Panc1 (cell line): Measurements from ENCODE around the gene ATG14.

ENCODE experiments used
- CTCF ChIP-seq: fragments of 450-650 bp; IDR thresholded peaks from 2 replicates; pipeline ENCODE4 v1.5.1; 2017; ENCODE audit warnings: mild to moderate bottlenecking
- SIN3A ChIP-seq: IDR thresholded peaks from 2 replicates; pipeline ENCODE4 v1.6.1; 2012; ENCODE audit warnings: low read depth, mild to moderate bottlenecking, low read length, moderate library complexity, borderline replicate concordance; ENCODE audit not compliant: insufficient read depth
- TCF7L2 ChIP-seq: IDR thresholded peaks from 2 replicates; pipeline ENCODE4 v1.6.1; 2011; ENCODE audit warnings: mild to moderate bottlenecking, low read depth, low read length, inconsistent platforms
- TF ChIP-seq, protein P1 (sequence below), 2 experiments: IDR thresholded peaks; 2 replicates each; pipeline ENCODE4 v1.6.1; 2011 to 2012; ENCODE audit warnings: low read depth in 2 of 2, control low read depth in 1 of 2, low read length in 1 of 2, mild to moderate bottlenecking in 1 of 2, moderate library complexity in 1 of 2; ENCODE audit not compliant: insufficient read depth in 1 of 2

DNA sequence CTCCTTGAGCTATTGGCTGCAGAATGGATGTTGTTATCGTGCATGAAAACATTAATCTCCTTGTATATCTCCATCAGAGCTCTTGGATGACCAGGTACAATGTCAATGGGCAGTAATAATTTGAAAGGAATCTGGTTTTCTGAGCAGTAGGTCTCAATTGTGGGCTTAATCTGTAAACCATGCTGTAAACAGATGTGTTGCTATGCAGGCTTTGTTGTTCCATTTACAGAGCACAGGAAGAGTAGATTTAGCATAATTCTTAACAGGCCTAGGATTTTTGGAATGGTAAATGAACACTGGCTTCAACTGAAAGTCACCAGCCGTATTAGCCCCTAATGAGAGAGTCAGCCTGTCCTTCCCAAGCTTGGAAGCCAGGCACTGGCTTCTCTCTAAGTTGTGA lies 50.4 kb downstream of the ATG14 start:
- TF ChIP-seq CTCF: no peak
- no peak for TF ChIP-seq TCF7L2
- TF ChIP-seq SIN3A: no peak
- TF ChIP-seq, protein P1, sequence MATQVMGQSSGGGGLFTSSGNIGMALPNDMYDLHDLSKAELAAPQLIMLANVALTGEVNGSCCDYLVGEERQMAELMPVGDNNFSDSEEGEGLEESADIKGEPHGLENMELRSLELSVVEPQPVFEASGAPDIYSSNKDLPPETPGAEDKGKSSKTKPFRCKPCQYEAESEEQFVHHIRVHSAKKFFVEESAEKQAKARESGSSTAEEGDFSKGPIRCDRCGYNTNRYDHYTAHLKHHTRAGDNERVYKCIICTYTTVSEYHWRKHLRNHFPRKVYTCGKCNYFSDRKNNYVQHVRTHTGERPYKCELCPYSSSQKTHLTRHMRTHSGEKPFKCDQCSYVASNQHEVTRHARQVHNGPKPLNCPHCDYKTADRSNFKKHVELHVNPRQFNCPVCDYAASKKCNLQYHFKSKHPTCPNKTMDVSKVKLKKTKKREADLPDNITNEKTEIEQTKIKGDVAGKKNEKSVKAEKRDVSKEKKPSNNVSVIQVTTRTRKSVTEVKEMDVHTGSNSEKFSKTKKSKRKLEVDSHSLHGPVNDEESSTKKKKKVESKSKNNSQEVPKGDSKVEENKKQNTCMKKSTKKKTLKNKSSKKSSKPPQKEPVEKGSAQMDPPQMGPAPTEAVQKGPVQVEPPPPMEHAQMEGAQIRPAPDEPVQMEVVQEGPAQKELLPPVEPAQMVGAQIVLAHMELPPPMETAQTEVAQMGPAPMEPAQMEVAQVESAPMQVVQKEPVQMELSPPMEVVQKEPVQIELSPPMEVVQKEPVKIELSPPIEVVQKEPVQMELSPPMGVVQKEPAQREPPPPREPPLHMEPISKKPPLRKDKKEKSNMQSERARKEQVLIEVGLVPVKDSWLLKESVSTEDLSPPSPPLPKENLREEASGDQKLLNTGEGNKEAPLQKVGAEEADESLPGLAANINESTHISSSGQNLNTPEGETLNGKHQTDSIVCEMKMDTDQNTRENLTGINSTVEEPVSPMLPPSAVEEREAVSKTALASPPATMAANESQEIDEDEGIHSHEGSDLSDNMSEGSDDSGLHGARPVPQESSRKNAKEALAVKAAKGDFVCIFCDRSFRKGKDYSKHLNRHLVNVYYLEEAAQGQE (IDR thresholded peaks at IDR 0.05; ENCODE audit: insufficient read depth in 1 of 2, low read depth in 2 of 2, low read length in 1 of 2): no peak
